HG03565 (cell line): ENCODE measurements around the gene AMPD1.

Source experiments
- ATAC-seq: cut with Tn5 transposase; IDR thresholded peaks from one replicate; pipeline ENCODE4 v1.9.1; 2021; ENCODE audit warnings: mild to moderate bottlenecking, moderate library complexity; ENCODE audit not compliant: unreplicated experiment

Gene AMPD1

DNA sequence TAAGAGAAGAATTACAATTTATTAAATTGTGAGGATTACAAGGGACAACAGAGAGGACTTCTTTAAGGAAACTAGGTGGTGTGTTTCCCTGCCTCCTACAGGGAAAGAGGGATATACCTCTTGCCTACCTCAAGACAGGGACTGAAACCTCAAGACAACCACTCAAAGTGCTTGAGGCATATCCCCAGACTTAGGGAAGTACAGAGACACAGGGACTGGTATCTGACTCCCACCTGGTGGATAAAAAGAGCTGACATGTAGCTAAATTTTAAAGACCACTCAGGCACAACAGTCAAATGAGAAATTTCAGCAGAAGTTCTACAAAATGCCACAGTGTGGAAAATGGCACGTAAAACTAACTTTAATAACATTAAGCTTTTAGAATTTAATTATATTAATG is 46.8 kb downstream of the AMPD1 start:
- ATAC-seq, result no peak

DNA sequence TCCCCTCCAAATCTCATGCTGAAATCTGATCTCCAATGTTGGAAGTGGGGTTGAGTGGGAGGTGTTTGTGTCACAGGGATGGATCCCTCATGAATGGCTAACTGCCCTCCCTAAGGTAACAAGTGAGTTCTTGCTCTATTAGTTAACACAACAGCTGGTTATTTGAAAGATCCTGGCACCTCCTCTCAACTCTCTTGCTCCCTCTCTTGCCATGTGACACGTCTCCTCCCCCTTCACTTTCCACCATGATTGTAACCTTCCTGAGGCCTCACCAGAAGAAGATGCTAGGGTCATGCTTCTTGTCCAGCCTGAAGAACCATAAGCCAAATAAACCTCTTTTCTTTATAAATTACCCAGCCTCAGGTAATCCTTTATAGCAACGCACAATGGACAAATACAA is 54.0 kb downstream of the AMPD1 start:
- no peak for ATAC-seq

DNA sequence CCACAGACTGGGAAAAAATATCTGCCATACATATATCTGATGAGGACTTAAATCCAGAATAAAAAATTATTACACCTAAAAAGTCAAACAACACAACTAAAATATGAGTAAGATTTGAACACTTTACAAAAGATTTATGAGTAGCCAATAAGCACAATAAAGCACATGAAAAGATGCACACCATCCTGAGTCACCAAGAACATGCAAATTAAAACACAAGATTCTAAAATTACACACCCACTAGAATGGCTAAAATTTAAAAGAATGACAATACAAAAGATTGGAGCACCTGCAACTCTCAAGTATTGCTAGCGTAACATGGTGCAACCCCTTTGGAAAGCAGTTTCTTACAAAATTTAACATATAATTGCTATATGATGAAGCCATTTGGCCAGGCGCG is 56.4 kb downstream of the AMPD1 start:
- ATAC-seq, result no peak

DNA sequence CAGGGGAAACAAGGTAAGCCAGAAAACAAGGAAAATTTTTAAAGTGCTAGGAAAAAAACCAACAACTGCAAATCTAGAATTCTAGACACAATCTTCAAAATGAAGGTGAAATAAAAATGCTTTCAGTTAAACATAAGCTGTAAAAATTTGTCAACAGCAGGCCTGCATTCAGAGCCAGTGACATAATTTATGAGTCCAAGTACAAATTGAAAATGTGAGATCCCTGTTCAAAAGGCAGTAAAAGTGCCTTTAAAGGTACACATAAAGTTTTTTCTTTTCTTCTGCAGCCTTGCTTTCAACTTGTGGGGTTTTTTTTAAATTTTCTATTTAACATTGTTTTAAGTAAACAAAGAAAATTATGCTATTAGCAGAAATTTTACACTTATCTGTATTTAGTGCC is 62.9 kb downstream of the AMPD1 start:
- no peak for ATAC-seq

DNA sequence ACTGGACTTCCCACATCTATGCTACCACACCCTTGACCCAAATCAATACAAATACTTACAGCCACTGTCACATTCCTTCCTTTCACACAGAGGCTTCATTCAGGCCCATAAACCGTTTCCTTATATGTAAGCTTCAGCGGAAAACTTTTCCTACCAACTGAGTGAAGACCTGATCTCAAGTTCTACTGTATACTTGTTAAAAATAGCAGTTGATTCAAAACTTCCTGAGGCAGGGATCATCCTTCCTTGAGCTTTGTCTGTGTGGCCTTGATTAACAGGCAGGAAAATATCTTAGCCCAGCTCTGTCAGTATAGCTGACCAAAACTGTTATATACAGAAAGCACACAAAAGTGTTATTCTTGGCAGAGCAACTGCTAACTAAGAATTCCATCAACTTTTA is 68.2 kb downstream of the AMPD1 start:
- no peak for ATAC-seq

DNA sequence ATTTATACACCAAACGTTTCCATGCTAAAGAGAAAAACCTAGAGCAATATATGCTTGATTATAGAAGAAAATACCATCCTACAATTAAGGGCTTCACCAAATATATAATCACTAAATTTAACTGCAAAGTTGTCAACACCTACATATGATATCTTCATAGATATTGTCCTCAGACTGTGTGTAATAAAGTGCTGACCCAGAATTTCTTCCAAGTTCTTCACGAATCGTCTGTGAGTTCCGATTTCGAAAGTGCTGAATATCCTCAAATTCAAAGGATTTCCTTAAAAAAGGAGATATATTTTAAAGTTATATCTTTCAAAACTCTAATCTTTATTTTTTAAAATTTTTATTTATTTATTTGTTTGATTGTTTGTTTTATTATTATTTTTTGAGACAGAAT is 72.0 kb downstream of the AMPD1 start:
- ATAC-seq, result no peak
